ENCODE results near the gene EMX1.

- TF ChIP-seq CTCF (conservative IDR thresholded peaks at IDR 0.05 in 1 of 2, IDR thresholded peaks at IDR 0.05 in 1 of 2; ENCODE audit: low read depth in 1 of 2, low read length in 2 of 2), result no peak
- TF ChIP-seq EZH2 (IDR thresholded peaks at IDR 0.05; ENCODE audit: low read length, missing control alignments), result no peak
These were observed 1.2 kb upstream of the EMX1 start for GRCh38 chr2:72915907-72916742.
